Mucosa of rectum (tissue), 2 donors: Measurements from ENCODE around the gene VPS72.
"Not testable (repeated sequence)": the region's sequence is repeated elsewhere in the genome, so short reads cannot be mapped to it uniquely, and the experiment has no call there.

Source experiments
- H3K27ac ChIP-seq, 2 donors: one replicate each; pipeline ENCODE4 v1.7.0; 2013; ENCODE audit warnings: inconsistent platforms in 2 of 2, low read depth in 2 of 2, low read length in 2 of 2
- H3K27me3 ChIP-seq, 2 donors: one replicate each; pipeline ENCODE4 v1.7.0; 2013; ENCODE audit warnings: low read length in 2 of 2; ENCODE audit not compliant: control insufficient read depth in 2 of 2, insufficient read depth in 2 of 2
- H3K36me3 ChIP-seq, 2 donors: one replicate each; pipeline ENCODE4 v1.7.0; 2013; ENCODE audit warnings: low read length in 2 of 2; ENCODE audit not compliant: control insufficient read depth in 2 of 2, insufficient read depth in 2 of 2
- H3K4me1 ChIP-seq, 2 donors: one replicate each; pipeline ENCODE4 v1.7.0; 2013; ENCODE audit warnings: low read length in 2 of 2, mild to moderate bottlenecking in 1 of 2; ENCODE audit not compliant: control insufficient read depth in 2 of 2, insufficient read depth in 2 of 2
- H3K4me3 ChIP-seq, 2 donors: one replicate each; pipeline ENCODE4 v1.7.0; 2013; ENCODE audit warnings: low read length in 2 of 2
- H3K9ac ChIP-seq, 2 donors: one replicate each; pipeline ENCODE4 v1.7.0; 2013; ENCODE audit warnings: low read length in 2 of 2, low read depth in 1 of 2, mild to moderate bottlenecking in 1 of 2
- H3K9me3 ChIP-seq, 2 donors: one replicate each; pipeline ENCODE4 v1.7.0; 2013; ENCODE audit warnings: low read length in 2 of 2; ENCODE audit not compliant: control insufficient read depth in 2 of 2
- donor health status: healthy.
- donor health status: Normal muscosa, but diverticular disease.

The VPS72 gene

DNA sequence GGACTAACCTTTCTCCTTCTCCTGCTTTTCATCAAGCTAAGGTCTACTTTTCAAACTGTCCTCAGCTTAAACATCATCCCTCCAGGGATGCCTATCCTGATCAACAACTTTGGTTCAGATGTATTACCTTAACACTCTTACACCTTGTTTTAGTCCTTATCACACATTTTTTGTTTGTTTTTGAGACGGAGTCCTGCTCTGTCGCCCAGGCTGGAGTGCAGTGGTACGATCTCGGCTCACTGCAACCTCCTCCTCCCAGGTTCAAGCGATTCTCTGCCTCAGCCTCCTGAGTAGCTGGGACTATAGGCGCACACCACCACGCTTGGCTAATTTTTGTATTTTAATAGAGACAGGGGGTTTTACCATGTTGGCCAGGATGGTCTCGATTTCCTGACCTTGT, 1.3 kb downstream of the VPS72 start:
- H3K27me3 ChIP-seq, H3K9me3 ChIP-seq, H3K9ac ChIP-seq, H3K27ac ChIP-seq: not testable (repeated sequence)
- Histone ChIP-seq H3K36me3 (peaks cover 13 to 17% of the 10 kb centered on the region in 2 donors), H3K4me1 (peaks cover 10% of the 10 kb centered on the region in 2 donors), H3K4me3 (peak overlapping the region; percentile 85 to 94)

DNA sequence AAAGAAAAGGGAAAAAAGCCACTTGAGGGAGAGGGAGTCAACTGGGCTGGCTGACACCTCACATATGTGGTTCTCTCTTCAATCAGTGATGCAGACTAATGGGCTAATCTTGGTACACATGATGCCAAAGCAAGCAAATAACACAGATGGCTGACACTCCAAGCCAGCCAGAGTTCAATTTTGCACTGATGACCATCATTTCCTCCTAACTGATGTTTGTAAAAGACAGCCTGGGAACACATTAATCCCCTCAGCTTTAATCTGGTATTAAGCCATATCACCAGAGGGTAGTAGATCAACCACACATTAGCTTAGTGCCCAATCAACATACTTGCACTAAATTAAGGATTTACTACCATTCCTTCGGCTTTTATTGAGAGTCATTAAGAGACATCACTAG, 2.8 kb downstream of the VPS72 start:
- Histone ChIP-seq H3K9ac (no peak overlapping the region), H3K27me3 (no peaks in the 10 kb centered on the region), H3K4me3 (no peak overlapping the region), H3K9me3 (no peaks in the 10 kb centered on the region), H3K36me3 (peaks cover 25 to 29% of the 10 kb centered on the region in 2 donors), H3K4me1 (peaks cover 10% of the 10 kb centered on the region in 2 donors), H3K27ac (no peak overlapping the region)

DNA sequence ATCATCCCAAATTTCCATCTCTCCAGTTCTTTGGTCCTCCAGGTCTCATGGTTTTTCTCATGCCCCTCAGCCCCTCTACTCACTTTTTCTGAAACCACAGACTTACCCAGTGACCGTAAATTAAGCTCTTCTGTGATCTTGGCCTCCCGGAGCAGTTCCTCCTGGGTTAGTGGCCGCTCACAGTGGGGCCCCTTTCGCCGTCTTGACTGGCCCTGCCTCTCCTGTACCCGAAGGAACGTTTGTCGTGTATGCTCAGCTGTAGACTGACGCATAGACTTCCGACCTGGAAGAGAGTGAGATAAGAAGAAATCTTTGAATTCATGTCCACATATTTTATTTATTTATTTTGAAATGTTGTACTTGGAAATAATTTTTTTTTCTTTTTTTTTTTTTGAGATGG, 5.8 kb downstream of the VPS72 start:
- no peaks in the 10 kb centered on the region for H3K27me3 ChIP-seq
- H3K9ac ChIP-seq, result no peak overlapping the region
- no peak overlapping the region for H3K4me3 ChIP-seq
- H3K9me3 ChIP-seq, result no peaks in the 10 kb centered on the region
- H3K27ac ChIP-seq, result no peak overlapping the region
- peaks cover 7 to 8% of the 10 kb centered on the region in 2 donors for H3K4me1 ChIP-seq
- H3K36me3 ChIP-seq, result peaks cover 44 to 48% of the 10 kb centered on the region in 2 donors

DNA sequence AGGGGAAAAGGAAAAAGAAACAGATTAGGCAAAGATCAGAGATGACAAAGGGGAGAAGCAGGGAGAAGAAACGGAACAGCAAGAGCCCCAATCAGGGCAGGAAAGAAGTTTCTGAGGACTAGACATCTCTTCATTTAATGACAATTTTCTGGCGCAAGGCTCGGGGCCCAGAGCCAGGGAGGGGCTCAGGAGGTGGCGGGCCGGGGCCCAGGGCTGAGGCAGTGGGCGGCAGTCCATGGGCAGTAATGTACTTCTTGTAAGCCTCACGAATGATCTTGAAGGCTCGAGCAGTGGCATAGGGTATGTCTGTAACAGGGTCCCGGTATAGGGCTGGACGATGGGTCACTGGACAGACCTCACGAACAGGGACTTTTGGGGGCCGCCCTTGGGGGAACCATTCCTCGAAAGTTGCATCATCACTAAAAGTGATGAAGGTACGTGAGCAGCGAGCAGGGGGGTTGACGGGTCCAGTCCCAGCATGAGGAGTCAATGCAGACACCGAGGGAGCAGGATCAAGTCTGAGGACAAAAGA, 13.4 kb downstream of the VPS72 start:
- Histone ChIP-seq H3K36me3 (peaks cover 48 to 67% of the 10 kb centered on the region in 2 donors), H3K4me1 (no peaks in the 10 kb centered on the region), H3K9ac (no peak overlapping the region), H3K27ac (no peak overlapping the region), H3K27me3 (no peaks in the 10 kb centered on the region), H3K9me3 (no peaks in the 10 kb centered on the region), H3K4me3 (no peak overlapping the region)

DNA sequence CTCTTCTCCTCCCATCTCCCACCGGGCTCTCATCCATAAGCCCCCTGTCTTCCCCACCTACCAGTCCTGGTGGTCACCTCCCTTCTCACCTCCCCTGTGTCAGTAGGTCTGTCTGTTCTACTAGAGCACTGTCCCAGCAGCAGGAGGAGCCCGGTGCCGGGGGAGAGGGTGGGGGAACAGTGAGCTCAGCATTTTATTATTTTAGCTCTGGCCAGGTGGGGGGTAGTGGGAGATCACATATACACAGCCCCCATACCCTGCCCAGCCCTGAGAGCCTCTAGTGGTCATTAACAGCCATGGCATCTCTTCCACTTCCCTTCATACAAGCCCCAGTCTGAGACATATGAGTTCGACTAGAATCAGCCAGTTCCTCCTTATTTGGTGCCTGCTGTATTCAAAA, 14.1 kb downstream of the VPS72 start, which contains the start of gene TMOD4:
Gene TMOD4, minus strand, starts transcription at position 119 of the 400 bp plus-strand sequence. CDS start 1,106 bp downstream, outside the sequence.
- Histone ChIP-seq H3K4me1 (no peaks in the 10 kb centered on the region), H3K36me3 (peaks cover 49 to 66% of the 10 kb centered on the region in 2 donors), H3K27ac (no peak within 1 kb of the TSS), H3K27me3 (no peaks in the 10 kb centered on the region), H3K9me3 (no peaks in the 10 kb centered on the region), H3K9ac (no peak within 1 kb of the TSS), H3K4me3 (no peak within 1 kb of the TSS)

DNA sequence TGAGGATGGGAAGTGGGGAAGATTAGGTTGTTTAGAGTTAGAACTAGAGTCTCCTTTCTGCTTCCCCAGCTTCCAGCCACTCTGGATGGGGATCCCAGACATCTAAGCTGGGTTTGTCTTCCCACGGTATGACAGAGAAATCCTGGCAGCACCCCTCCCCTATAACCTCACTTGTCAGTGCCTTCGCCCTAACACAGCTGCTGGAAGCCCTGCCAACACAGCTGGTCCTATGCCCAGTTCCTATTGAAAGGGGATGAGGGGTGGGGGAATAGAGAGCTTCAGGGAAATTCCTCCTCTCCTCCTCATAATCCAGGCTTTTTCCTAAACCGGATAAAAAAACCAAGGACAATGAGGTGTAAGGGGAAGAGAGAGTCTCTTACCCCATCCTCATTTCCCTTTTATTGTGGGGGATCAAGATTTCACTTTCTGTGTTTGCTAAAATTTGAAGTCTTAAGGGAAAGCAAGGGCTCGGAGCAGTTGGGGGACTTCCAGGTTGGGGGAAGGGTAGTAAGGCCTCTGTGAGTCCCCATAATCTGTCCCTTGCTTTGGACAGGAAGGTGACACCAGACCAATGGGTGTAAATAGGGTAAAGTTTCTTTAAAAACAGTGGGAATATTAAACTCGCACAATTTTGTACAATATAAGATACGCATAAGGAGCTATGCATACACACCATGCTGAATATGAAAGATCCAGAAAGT, 14.8 kb downstream of the VPS72 start:
- Histone ChIP-seq H3K27me3 (no peaks in the 10 kb centered on the region), H3K4me3 (no peak overlapping the region), H3K4me1 (no peaks in the 10 kb centered on the region), H3K36me3 (peaks cover 49 to 69% of the 10 kb centered on the region in 2 donors), H3K9me3 (no peaks in the 10 kb centered on the region), H3K9ac (no peak overlapping the region), H3K27ac (no peak overlapping the region)

DNA sequence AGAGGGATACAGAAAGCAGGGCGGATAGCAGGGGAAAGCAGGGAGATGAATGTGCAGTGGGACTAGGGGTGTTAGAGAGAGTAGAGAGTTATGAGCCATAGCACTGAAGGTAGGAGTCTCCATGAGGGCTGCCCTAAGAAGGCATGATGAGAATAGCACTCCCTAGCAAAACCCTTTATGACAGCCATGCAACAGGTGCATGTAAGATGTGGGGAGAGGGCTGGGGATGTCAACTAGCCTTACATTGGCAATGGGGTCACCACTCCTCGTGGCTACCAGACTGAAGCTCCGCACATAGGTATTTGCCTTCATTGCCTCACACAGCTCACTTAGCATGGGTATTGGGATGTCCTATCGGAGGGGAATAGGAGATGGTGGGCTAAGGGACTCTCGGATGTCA, 18.8 kb downstream of the VPS72 start:
- Histone ChIP-seq H3K27me3 (no peaks in the 10 kb centered on the region), H3K9me3 (no peaks in the 10 kb centered on the region), H3K9ac (no peak overlapping the region), H3K4me3 (no peak overlapping the region), H3K27ac (no peak overlapping the region), H3K4me1 (peaks cover 7 to 10% of the 10 kb centered on the region in 2 donors), H3K36me3 (peaks cover 31 to 55% of the 10 kb centered on the region in 2 donors)

DNA sequence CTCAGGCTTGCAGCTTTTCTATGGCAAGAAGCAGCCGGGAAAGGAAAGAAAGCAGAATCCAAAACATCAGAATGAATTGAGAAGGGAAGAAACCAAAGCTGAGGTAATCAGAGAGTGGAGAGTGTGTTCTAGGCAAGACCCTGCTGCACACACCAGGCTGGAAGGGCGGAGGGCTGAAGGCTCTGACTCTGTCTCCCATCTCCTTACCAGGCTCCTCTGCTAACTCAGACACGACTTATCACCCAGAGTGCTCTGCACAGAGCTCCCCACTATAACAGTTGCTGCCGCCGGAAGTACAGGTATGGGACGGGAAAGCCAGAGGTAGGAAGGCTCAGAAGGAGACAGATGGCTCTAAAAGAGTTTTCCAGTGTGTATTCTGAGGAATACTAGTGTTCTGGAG, 22.9 kb downstream of the VPS72 start:
- Histone ChIP-seq H3K27me3 (no peaks in the 10 kb centered on the region), H3K9me3 (no peaks in the 10 kb centered on the region), H3K4me1 (peaks cover 13 to 18% of the 10 kb centered on the region in 2 donors), H3K36me3 (peaks cover 23 to 28% of the 10 kb centered on the region in 2 donors), H3K9ac (no peak overlapping the region), H3K4me3 (peak overlapping the region; percentile 78 to 100), H3K27ac (no peak overlapping the region)

DNA sequence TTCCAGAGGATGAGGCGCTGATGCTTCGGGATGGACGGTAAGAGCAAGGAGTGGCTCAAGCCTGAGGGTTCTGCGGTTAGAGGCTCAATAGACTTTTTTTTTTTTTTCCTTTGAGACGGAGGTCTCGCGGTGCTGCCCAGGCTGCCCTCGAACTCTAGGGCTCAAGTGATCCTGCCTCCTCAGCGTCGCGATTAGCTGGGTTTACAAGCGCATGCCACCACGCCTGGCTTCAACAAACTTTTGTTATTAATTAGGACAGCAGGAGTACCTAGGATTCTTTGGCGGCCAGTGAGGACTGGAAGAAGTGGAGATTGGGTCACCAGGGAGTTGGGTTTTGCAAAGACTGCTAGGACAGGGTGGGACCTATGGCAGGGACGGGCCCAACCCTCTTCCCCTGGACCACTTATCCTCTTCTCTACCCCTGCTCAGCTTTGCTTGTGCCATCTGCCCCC, 23.5 kb downstream of the VPS72 start:
- Histone ChIP-seq H3K27ac (peak overlapping the region in 1 of 2 donors; percentile 82), H3K4me3 (peak overlapping the region; percentile 78 to 100), H3K4me1 (peaks cover 13 to 18% of the 10 kb centered on the region in 2 donors), H3K9ac (peak overlapping the region; percentile 83 to 96), H3K36me3 (peaks cover 27 to 30% of the 10 kb centered on the region in 2 donors), H3K27me3 (no peaks in the 10 kb centered on the region), H3K9me3 (no peaks in the 10 kb centered on the region)

DNA sequence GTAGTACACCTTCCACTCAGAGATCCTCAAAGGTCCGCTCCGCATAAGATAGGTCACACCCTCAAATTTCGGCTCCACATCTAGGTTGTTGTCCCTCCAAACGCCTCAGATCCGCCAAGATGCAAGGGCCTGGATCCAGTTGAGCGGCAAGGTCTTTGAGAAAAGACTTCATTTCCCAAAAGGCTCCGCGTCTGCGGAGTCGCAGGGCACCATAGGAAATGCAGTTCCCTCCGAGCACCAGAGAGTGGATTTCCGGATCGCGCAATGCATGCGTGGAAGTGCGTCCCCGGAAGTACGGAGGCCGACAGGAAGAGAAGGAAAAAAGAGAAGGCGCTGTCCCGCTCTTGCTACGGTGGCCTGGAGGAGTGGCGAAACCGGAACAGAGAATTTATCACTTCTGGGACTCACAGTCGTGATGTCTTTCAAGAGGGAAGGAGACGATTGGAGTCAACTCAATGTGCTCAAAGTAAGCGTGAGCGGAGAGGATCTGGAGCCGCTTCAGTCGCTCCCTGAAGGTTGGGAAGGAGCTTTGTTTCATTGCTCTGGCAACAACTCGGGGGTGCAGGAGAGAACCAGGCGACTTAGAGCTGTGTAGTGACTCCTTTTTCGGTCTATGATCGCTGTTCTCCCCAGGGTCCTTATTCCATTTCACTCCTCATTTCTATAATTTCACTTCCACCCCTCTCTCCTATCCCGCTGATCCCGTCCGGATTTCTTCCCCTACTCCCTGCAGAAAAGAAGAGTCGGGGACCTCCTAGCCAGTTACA, 24.1 kb downstream of the VPS72 start, which contains the start of the genes LYSMD1 and SCNM1:
Gene LYSMD1, minus strand, starts transcription at position 165 of the 767 bp plus-strand sequence. CDS start 644 bp downstream, outside the sequence.
Gene SCNM1, plus strand, starts transcription at position 407 of the 767 bp plus-strand sequence. Its CDS starts 9 bp downstream, at position 416.
- H3K4me3 ChIP-seq, result peak within 1 kb of the TSS; percentile 78 to 100
- no peaks in the 10 kb centered on the region for H3K9me3 ChIP-seq
- no peaks in the 10 kb centered on the region for H3K27me3 ChIP-seq
- H3K27ac ChIP-seq, result peak within 1 kb of the TSS; percentile 85
- H3K36me3 ChIP-seq, result peaks cover 26 to 27% of the 10 kb centered on the region in 2 donors
- peaks cover 13 to 18% of the 10 kb centered on the region in 2 donors for H3K4me1 ChIP-seq
- H3K9ac ChIP-seq, result peak within 1 kb of the TSS; percentile 83 to 96
